ENCODE results near the gene GOLGA6C. TPM values are rescaled to one million over a fixed set of nuclear protein-coding genes. Genes with fewer than 3 reads are reported as not detected.
"Not testable (repeated sequence)": the region's sequence is repeated elsewhere in the genome, so short reads cannot be mapped to it uniquely, and the experiment has no call there.

The GOLGA6C gene
- total RNA-seq, 1 donor from 2014 or later, result not detected

- DNase-seq, result not testable (repeated sequence)
Measured at GRCh38 chr15:75258620-75259343, 648 bp downstream of the GOLGA6C start.

DNA sequence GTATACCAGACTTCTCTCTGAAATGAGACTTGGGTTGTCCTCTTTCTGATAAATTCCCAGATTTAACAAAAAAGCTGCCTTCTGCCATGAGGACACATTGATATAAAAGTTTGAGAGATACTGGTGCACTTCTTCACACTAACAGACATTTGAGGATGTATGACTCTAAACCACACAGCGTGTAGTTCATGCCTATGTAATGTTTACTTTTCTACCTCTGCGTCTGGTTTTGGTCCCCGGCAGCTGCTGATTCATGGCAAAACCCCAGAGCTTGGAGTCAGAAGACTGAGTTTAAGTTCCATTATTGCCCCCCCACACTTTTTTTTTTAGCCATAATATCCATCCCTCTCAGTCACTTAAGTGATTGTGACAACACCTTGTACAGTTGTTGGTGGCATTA lies 1.7 kb downstream of the GOLGA6C start:
- DNase-seq, result not testable (repeated sequence)

- not testable (repeated sequence) for DNase-seq
Measured at GRCh38 chr15:75273751-75274359, 15.7 kb downstream of the GOLGA6C start.

GRCh38 chr15:75274509-75275107 lies 16.5 kb downstream of the GOLGA6C start:
- DNase-seq, result not testable (repeated sequence)

- not testable (repeated sequence) for DNase-seq
Measured at GRCh38 chr15:75275617-75276016, 17.5 kb downstream of the GOLGA6C start.

- not testable (repeated sequence) for DNase-seq
Measured at GRCh38 chr15:75278497-75278896, 20.4 kb downstream of the GOLGA6C start.

GRCh38 chr15:75282572-75282971 lies 24.4 kb downstream of the GOLGA6C start, which contains the start of gene GOLGA6D:
Gene GOLGA6D, plus strand, starts transcription at chr15:75282835. Its CDS starts 41 bp downstream, at chr15:75282876.
- DNase-seq, result not testable (repeated sequence)

DNA sequence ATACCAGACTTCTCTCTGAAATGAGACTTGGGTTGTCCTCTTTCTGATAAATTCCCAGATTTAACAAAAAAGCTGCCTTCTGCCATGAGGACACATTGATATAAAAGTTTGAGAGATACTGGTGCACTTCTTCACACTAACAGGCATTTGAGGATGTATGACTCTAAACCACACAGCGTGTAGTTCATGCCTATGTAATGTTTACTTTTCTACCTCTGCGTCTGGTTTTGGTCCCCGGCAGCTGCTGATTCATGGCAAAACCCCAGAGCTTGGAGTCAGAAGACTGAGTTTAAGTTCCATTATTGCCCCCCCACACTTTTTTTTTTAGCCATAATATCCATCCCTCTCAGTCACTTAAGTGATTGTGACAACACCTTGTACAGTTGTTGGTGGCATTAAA lies 26.0 kb downstream of the GOLGA6C start:
- not testable (repeated sequence) for DNase-seq

DNA sequence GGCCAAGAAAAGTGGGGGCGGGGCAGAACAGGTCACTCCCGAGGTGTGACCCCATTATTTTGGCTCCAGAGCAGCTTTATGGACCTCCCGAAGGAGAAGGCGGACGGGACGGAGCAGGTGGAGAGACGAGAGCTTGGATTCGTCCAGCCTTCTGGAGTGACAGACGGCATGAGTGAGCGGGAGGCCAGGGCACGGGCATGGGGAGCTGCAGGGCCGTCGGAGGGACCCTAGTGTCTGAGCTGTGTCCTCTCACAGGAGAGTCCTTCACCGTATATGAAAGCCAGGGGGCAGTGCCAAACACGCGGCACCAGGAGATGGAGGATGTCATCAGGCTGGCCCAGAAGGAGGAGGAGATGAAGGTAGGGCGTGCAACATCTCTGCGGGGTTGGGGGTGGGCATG lies 35.5 kb downstream of the GOLGA6C start:
- not testable (repeated sequence) for DNase-seq

DNA sequence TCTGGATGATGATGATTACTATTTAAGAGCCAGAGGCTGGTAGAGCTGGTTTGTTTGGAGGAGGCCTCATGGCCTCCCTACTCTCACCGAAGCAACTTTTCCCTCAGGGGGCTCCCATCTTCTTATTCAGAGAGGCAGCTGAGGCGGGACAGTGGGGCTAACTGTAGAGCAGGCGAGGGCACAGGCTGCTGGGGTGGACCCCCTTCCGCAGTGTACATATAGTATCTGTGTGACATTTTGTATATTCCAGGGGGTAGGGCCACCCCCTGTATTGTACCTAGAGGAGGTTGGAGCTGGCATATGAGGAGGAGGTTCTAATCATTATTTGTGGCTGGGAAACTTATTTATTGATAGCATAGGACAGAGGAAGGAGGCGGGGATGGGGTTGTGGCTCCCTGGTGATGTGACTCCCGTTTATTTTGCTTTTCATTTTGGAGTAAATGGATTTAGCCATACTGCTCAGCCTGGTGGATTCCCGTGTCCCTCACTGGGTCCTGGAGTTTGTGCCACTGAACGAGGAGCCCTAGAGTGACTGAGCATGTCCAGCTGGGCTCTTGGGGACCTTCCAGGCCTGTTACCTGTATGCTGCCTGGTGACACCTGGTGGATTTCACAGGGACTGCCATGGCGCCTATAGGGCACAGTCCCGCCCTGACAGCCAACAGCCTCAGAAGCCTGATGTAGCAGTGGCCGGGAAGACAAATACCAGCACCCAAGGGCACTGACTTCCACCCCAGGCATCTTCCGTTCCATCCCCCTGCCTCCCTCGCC lies 40.6 kb downstream of the GOLGA6C start:
- not testable (repeated sequence) for DNase-seq

DNA sequence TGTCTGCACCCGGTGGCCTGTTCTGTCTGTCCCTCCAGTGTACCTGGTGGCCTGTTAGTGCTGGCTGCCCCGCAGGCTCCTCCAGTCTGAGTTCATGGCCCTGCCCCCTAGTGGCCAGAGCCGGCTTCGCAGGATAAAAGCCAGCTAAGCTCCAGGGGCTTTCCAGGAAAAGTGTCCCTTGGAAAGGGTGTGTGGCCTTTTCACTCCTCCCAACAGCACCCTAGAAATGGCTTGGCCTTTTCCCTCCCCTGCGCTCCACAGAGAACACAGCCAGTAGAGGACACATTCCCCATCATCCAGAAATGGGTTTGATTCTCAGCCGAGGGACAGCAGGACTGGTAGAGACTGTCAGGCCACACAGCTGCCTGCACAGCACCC lies 41.2 kb downstream of the GOLGA6C start:
- DNase-seq, result not testable (repeated sequence)

DNA sequence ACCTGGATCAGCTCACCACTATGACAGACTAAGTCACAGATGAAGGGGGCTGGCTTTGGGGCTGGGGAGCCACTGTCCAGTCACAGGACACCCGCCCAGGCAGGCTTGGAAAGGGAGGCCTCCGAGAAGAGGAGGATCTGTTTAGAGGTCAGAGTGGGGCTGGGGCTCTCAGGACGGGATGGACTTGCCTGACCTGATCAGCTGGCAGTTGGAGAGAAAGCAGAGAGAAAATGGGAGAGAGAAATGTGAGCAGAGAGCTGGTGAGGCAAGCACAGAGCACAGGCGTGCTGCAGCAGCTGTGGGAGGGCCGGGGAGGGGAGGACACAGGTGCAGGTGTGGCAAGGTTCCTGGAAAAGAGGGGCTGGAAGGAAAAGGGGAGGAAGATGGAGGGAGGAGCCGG lies 41.9 kb downstream of the GOLGA6C start:
- not testable (repeated sequence) for DNase-seq

- DNase-seq, result no peak
Measured at GRCh38 chr15:75302318-75302717, 44.2 kb downstream of the GOLGA6C start.

GRCh38 chr15:75302753-75303152 lies 44.6 kb downstream of the GOLGA6C start:
- DNase-seq, result not testable (repeated sequence)

- no peak for DNase-seq
Measured at GRCh38 chr15:75306188-75306587, 48.1 kb downstream of the GOLGA6C start.

- DNase-seq, result no peak
Measured at GRCh38 chr15:75307778-75308390, 49.8 kb downstream of the GOLGA6C start.

- DNase-seq, result no peak
Measured at GRCh38 chr15:75309711-75310110, 51.6 kb downstream of the GOLGA6C start.

DNA sequence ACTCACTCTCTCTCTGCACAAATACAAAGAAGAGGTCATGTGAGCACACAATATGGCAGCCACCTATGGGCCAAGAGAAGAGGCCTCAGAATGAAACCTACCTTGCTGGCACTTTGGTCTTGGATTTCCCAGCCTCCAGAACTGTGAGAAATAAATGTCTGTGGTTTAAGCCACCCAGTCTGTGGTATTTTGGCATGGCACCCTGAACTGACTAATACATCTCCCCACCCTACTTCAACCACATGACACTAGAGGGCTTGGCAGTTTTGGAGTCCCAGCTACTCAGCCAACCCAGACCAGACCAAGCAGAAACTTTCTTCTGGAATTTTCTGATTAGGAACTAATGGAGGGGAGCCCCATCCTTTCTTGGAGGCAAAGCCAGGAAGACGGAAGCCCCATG lies 54.4 kb downstream of the GOLGA6C start:
- DNase-seq, result not testable (repeated sequence)

- DNase-seq, result no peak
Measured at GRCh38 chr15:75313116-75313845, 55.1 kb downstream of the GOLGA6C start.

DNA sequence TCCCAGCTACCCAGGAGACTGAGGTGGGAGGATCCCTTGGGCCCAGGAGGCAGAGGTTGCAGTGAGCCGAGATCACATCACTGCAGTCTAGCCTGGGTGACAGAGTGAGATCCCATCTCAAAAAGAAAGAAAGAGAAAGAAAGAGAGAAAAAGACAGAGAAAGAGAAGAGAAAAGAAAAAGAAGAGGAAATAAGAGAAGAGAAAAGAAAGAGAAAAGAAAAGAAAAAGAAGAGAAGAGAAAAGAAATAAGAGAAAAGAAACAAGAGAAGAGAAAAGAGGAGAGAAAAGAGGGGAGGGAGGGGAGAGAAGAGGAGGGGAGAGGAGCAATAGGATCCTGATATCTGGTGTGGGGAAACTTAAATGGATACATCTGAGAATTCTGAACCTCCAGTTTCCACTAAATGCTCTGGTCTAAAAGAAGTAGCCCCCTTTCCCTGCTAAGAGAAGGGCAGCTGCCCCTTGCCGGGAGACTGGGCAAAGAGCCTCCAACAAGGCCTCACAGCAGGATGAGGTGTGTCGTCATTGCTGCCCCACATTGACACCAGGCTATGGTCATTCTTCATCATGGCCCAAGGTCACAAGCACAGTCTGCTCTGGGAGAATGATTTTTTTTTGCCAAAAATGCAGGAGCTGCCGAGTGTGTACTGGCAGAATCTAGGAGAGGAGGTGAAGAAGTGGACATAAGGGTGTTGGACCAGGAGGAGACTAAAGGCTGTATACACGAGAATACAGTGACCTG lies 56.6 kb downstream of the GOLGA6C start:
- DNase-seq, result no peak

All from occipital lobe (tissue), 2 donors.